GM12878 (cell line): ENCODE data around the gene ZNF735.

Experiments used
- CREB1 ChIP-seq: IDR thresholded peaks from 2 replicates; pipeline ENCODE4 v1.6.1; 2012; ENCODE audit warnings: low read depth, mild to moderate bottlenecking, inconsistent platforms
- POLR2A ChIP-seq: IDR thresholded peaks from 2 replicates; pipeline ENCODE4 v1.6.1; 2011; ENCODE audit warnings: low read depth, mild to moderate bottlenecking, low read length
- USF2 ChIP-seq: IDR thresholded peaks from 2 replicates; pipeline ENCODE4 v1.6.1; 2011; ENCODE audit warnings: low read depth, low read length, improper control_type of control experiment, borderline replicate concordance

- TF ChIP-seq CREB1 (no peak), POLR2A (no peak), USF2 (no peak)
Measured at GRCh38 chr7:64184376-64184775, 22.6 kb upstream of the ZNF735 start.
